H1 (cell line): ENCODE measurements around the gene SCN11A. TPM values are rescaled to one million over a fixed set of nuclear protein-coding genes. Genes with fewer than 3 reads are reported as not detected.
"Not testable (repeated sequence)": the region's sequence is repeated elsewhere in the genome, so short reads cannot be mapped to it uniquely, and the experiment has no call there.

ENCODE experiments used
- CTCF ChIA-PET: fragments of 300-600 bp; sonication (Branson Sonifier 250); formaldehyde crosslinking; loops from one replicate; lab custom pipeline; 2021; ENCODE audit not compliant: partially characterized antibody; lab: Charles Lee
- POLR2A ChIA-PET: fragments of 300-600 bp; sonication (Branson Sonifier 250); formaldehyde crosslinking; loops from one replicate; lab custom pipeline; 2021; ENCODE audit warnings: inconsistent platforms; ENCODE audit not compliant: partially characterized antibody; lab: Charles Lee
- DNase-seq, 2 experiments: peaks; one replicate each; pipeline versions ENCODE4 v3.0.0 to v3.0.0-alpha.2; 2010 to 2022; ENCODE audit warnings: low spot score in 2 of 2, low read depth in 1 of 2, mixed read lengths in 1 of 2
- FAIRE-seq: peaks from 2 replicates; lab custom pipeline; 2011; peaks lifted over from hg19 to GRCh38; lab: Jason Lieb, UNC
- H2AFZ ChIP-seq: 2 replicates; pipeline ENCODE4 v1.8.1; 2012; ENCODE audit warnings: low read length, inconsistent platforms
- H2AK5ac ChIP-seq: 2 replicates; pipeline ENCODE4 v1.6.1; 2013; ENCODE audit warnings: low read depth, low read length
- H2BK120ac ChIP-seq: replicated peaks from 2 replicates; pipeline ENCODE3; 2013; ENCODE audit warnings: low read depth, low read length, inconsistent platforms
- H2BK12ac ChIP-seq: 2 replicates; pipeline ENCODE4 v1.6.1; 2013; ENCODE audit warnings: low read depth, low read length
- H2BK15ac ChIP-seq: 2 replicates; pipeline ENCODE4 v1.6.1; 2013; ENCODE audit warnings: low read length
- H2BK20ac ChIP-seq: 2 replicates; pipeline ENCODE4 v1.6.1; 2013; ENCODE audit warnings: low read length
- H2BK5ac ChIP-seq: 2 replicates; pipeline ENCODE4 v1.6.1; 2013; ENCODE audit warnings: low read depth, low read length
- H3K14ac ChIP-seq: 2 replicates; pipeline ENCODE4 v1.6.1; 2013; ENCODE audit warnings: inconsistent platforms; ENCODE audit not compliant: insufficient read length
- H3K18ac ChIP-seq: 2 replicates; pipeline ENCODE4 v1.6.1; 2013; ENCODE audit warnings: low read length; ENCODE audit errors: extremely low read depth
- H3K23ac ChIP-seq: 2 replicates; pipeline ENCODE4 v1.6.1; 2013; ENCODE audit warnings: inconsistent platforms; ENCODE audit not compliant: insufficient read length
- H3K23me2 ChIP-seq: 2 replicates; pipeline ENCODE4 v1.6.1; 2013; ENCODE audit warnings: low read depth, low read length
- H3K27ac ChIP-seq: 2 replicates; pipeline ENCODE4 v1.6.1; 2011; ENCODE audit warnings: low read depth, low read length, inconsistent platforms
- H3K27me3 ChIP-seq, 4 experiments: replicated peaks in 1 of 4; 1 replicate in 1 of 4; 2 replicates in 3 of 4; pipeline versions ENCODE4 v1.6.1 to v1.8.1; 2011 to 2013; ENCODE audit warnings: low read length in 3 of 4, mild to moderate bottlenecking in 3 of 4, inconsistent platforms in 2 of 4, mixed read lengths in 2 of 4, moderate library complexity in 1 of 4; ENCODE audit not compliant: control insufficient read depth in 3 of 4, insufficient read depth in 3 of 4; ENCODE audit errors: extremely low read depth in 1 of 4
- H3K36me3 ChIP-seq, 4 experiments: 2 replicates each; pipeline versions ENCODE4 v1.6.1 to v1.8.1; 2011 to 2013; ENCODE audit warnings: mild to moderate bottlenecking in 4 of 4, low read length in 3 of 4, moderate library complexity in 2 of 4, control low read depth in 1 of 4, inconsistent platforms in 1 of 4; ENCODE audit not compliant: insufficient read depth in 4 of 4, control insufficient read depth in 2 of 4
- H3K4ac ChIP-seq: replicated peaks from 2 replicates; pipeline ENCODE3; 2013; ENCODE audit warnings: low read length, low read depth, mixed read lengths, inconsistent platforms; ENCODE audit not compliant: insufficient read length
- H3K4me1 ChIP-seq, 4 experiments: replicated peaks in 1 of 4; 1 replicate in 1 of 4; 2 replicates in 3 of 4; pipeline versions ENCODE4 v1.6.1 to v1.8.1; 2011 to 2013; ENCODE audit warnings: low read length in 3 of 4, inconsistent platforms in 2 of 4, mixed read lengths in 1 of 4; ENCODE audit not compliant: insufficient read depth in 4 of 4, control insufficient read depth in 3 of 4
- H3K4me2 ChIP-seq, 2 experiments: 2 replicates each; pipeline versions ENCODE4 v1.6.1 to v1.8.1; 2011 to 2013; ENCODE audit warnings: low read depth in 2 of 2, low read length in 2 of 2, control low read depth in 1 of 2, inconsistent platforms in 1 of 2, mild to moderate bottlenecking in 1 of 2; ENCODE audit not compliant: insufficient read depth in 1 of 2
- H3K4me3 ChIP-seq, 4 experiments: fragments of 200-600, 300-600 bp in 1 of 4; sonication (generic), shearing (Covaris generic), sonication (Bioruptor Twin) in 1 of 4; 2 replicates each; pipeline versions ENCODE4 v1.5.1 to v1.8.1; 2011 to 2016; ENCODE audit warnings: low read length in 4 of 4, low read depth in 3 of 4, control low read depth in 2 of 4, inconsistent platforms in 2 of 4, mild to moderate bottlenecking in 2 of 4, mixed read lengths in 1 of 4, moderate library complexity in 1 of 4; ENCODE audit not compliant: insufficient read depth in 2 of 4; ENCODE audit errors: extremely low read depth in 1 of 4
- H3K56ac ChIP-seq: replicated peaks from 2 replicates; pipeline ENCODE3; 2013; ENCODE audit warnings: low read depth, mild to moderate bottlenecking, mixed read lengths, low read length, inconsistent platforms; ENCODE audit not compliant: insufficient read length
- H3K79me1 ChIP-seq: 2 replicates; pipeline ENCODE4 v1.6.1; 2013; ENCODE audit warnings: low read depth, low read length, control low read depth
- H3K79me2 ChIP-seq, 2 experiments: 2 replicates each; pipeline versions ENCODE4 v1.6.1 to v1.8.1; 2012 to 2013; ENCODE audit warnings: low read length in 2 of 2, mild to moderate bottlenecking in 2 of 2, inconsistent platforms in 1 of 2; ENCODE audit not compliant: insufficient read depth in 2 of 2, control insufficient read depth in 1 of 2
- H3K9ac ChIP-seq, 4 experiments: replicated peaks in 1 of 4; 1 replicate in 1 of 4; 2 replicates in 3 of 4; pipeline versions ENCODE4 v1.6.1 to v1.8.1; 2011 to 2013; ENCODE audit warnings: low read depth in 3 of 4, low read length in 3 of 4, control low read depth in 2 of 4, mild to moderate bottlenecking in 2 of 4, moderate library complexity in 2 of 4, inconsistent platforms in 1 of 4; ENCODE audit errors: extremely low read depth in 1 of 4
- H3K9me3 ChIP-seq, 2 experiments: 2 replicates each; pipeline versions ENCODE4 v1.6.1 to v1.8.1; 2012 to 2013; ENCODE audit warnings: mild to moderate bottlenecking in 2 of 2, moderate library complexity in 2 of 2, control low read depth in 1 of 2, inconsistent platforms in 1 of 2, low read depth in 1 of 2, low read length in 1 of 2, mixed read lengths in 1 of 2; ENCODE audit not compliant: insufficient read depth in 2 of 2
- H4K20me1 ChIP-seq, 2 experiments: replicated peaks in 1 of 2; 2 replicates each; pipeline versions ENCODE3 to v1.8.1; 2011 to 2013; ENCODE audit warnings: inconsistent platforms in 2 of 2, low read length in 2 of 2, mild to moderate bottlenecking in 1 of 2; ENCODE audit not compliant: insufficient read depth in 2 of 2, control insufficient read depth in 1 of 2
- H4K5ac ChIP-seq: 2 replicates; pipeline ENCODE4 v1.6.1; 2013; ENCODE audit warnings: low read length, low read depth, mixed read lengths, inconsistent platforms; ENCODE audit not compliant: insufficient read length
- H4K8ac ChIP-seq: 2 replicates; pipeline ENCODE4 v1.8.0; 2013; ENCODE audit warnings: mild to moderate bottlenecking, moderate library complexity, low read length, inconsistent platforms; ENCODE audit not compliant: insufficient read depth; ENCODE audit errors: extremely low read depth
- H4K91ac ChIP-seq: replicated peaks from 2 replicates; pipeline ENCODE3; 2013; ENCODE audit warnings: low read length, mixed read lengths, inconsistent platforms; ENCODE audit not compliant: insufficient read length
- WGBS, 2 experiments: shearing (Covaris generic) in 1 of 2; methylation state at CpG; one replicate each; pipeline versions ENCODE4 v1.1.6 to v1.1.7; 2013 to 2015; ENCODE audit warnings: low lambda C conversion rate in 2 of 2, mixed read lengths in 2 of 2, inconsistent platforms in 1 of 2, low coverage in 1 of 2, missing lambda C conversion rate in 1 of 2; ENCODE audit not compliant: insufficient replicate concordance in 2 of 2, insufficient coverage in 1 of 2, insufficient read length in 1 of 2; ENCODE audit errors: extremely low coverage in 1 of 2, missing lambda C conversion rate in 1 of 2; 5-methylcytosine and 5-hydroxymethylcytosine counted together
- polyA plus RNA-seq, 7 experiments: library from polyadenylated mRNA; depleted of rRNA in 3 of 7; stranded (reverse) in 5 of 7; unstranded in 2 of 7; fragments of >200 nt in 5 of 7; fragments of 200-250 nt in 2 of 7; gene quantifications; 1 replicate in 5 of 7; 2 replicates in 1 of 7; 4 replicates in 1 of 7; pipeline versions ENCODE4 v1.2.1 to v1.2.3, GENCODE V29; 2011 to 2013; ENCODE audit warnings: missing spikeins in 2 of 7, mixed read lengths in 2 of 7
- total RNA-seq: library from RNA; stranded (reverse); fragmentation: NEBNext Ultra II Directional; extraction: Animal tissue kit (Norgen Biotek cat#: 25700); gene quantifications from 2 replicates; pipeline ENCODE4 v1.2.1, GENCODE V29; 2021

The SCN11A gene
- total and polyA plus RNA-seq, 2 of the 8 experiments (the other 6 are each of a cell fraction or from before 2014, with no cell fraction given) = 0.11 to 0.21 TPM

GRCh38 chr3:39061228-39061627 is 9.5 kb upstream of the SCN11A start:
- peaks cover 3 to 70% of the 10 kb centered on the region in 2 experiments; a peak in 2 of 4 replicates for H3K79me2 ChIP-seq
- WGBS, 2 experiments = 93% methylated on average over 2 of the region's 2 CpGs; no CpG with 5 or more reads in 1 of the 2 experiments
- POLR2A ChIA-PET = interaction anchor here (1.1 kb wide), 1 partner anchor 10 kb away, joined by 5 read pairs; no protein-coding TSS in a partner anchor

More at GRCh38 chr3:39061228-39061627, 9.5 kb upstream of the SCN11A start:
- H3K36me3 ChIP-seq, H3K4ac ChIP-seq, H3K27me3 ChIP-seq, FAIRE-seq, H4K91ac ChIP-seq, H3K23ac ChIP-seq, H3K23me2 ChIP-seq, H3K18ac ChIP-seq, H3K9ac ChIP-seq, H3K27ac ChIP-seq, H2AFZ ChIP-seq, H3K14ac ChIP-seq, H2BK12ac ChIP-seq, H3K4me3 ChIP-seq, H2AK5ac ChIP-seq, H3K79me1 ChIP-seq, H4K20me1 ChIP-seq, DNase-seq, H2BK15ac ChIP-seq, H4K5ac ChIP-seq, H3K9me3 ChIP-seq, H2BK20ac ChIP-seq, H4K8ac ChIP-seq, H3K4me2 ChIP-seq, H2BK120ac ChIP-seq, H2BK5ac ChIP-seq, H3K4me1 ChIP-seq, H3K56ac ChIP-seq, CTCF ChIA-PET: not testable (repeated sequence)
